Liver (tissue), 9 donors: Measurements from ENCODE around the gene CBX6. TPM values are rescaled to one million over a fixed set of nuclear protein-coding genes. Genes with fewer than 3 reads are reported as not detected.

Experiments used
- DNase-seq: peaks from one replicate; pipeline ENCODE4 v3.0.0-alpha.2; 2017; ENCODE audit warnings: low spot score
- H3K27ac ChIP-seq, 2 donors: one replicate each; pipeline ENCODE4 v1.7.0; 2013; ENCODE audit warnings: inconsistent platforms in 2 of 2, low read length in 2 of 2, control low read depth in 1 of 2, low read depth in 1 of 2, mild to moderate bottlenecking in 1 of 2
- H3K27me3 ChIP-seq, 4 donors: one replicate each; pipeline versions ENCODE4 v1.6.1 to v1.7.0; 2013; ENCODE audit warnings: low read length in 3 of 4, inconsistent platforms in 1 of 4, mild to moderate bottlenecking in 1 of 4, moderate library complexity in 1 of 4; ENCODE audit not compliant: control insufficient read depth in 4 of 4, insufficient read depth in 4 of 4
- H3K36me3 ChIP-seq, 4 donors: one replicate each; pipeline versions ENCODE4 v1.6.1 to v1.7.0; 2013; ENCODE audit warnings: low read length in 3 of 4, mild to moderate bottlenecking in 3 of 4, low read depth in 1 of 4, moderate library complexity in 1 of 4; ENCODE audit not compliant: control insufficient read depth in 4 of 4, insufficient read depth in 3 of 4
- H3K4me1 ChIP-seq, 4 donors: one replicate each; pipeline versions ENCODE4 v1.6.1 to v1.7.0; 2013; ENCODE audit warnings: low read length in 3 of 4, mild to moderate bottlenecking in 3 of 4, moderate library complexity in 1 of 4; ENCODE audit not compliant: control insufficient read depth in 4 of 4, insufficient read depth in 4 of 4
- H3K4me3 ChIP-seq, 3 donors: one replicate each; pipeline versions ENCODE4 v1.6.1 to v1.7.0; 2013; ENCODE audit warnings: low read length in 3 of 3, control low read depth in 1 of 3, low read depth in 1 of 3, mild to moderate bottlenecking in 1 of 3
- H3K9ac ChIP-seq, 2 donors: one replicate each; pipeline ENCODE4 v1.7.0; 2013; ENCODE audit warnings: low read length in 2 of 2, mild to moderate bottlenecking in 2 of 2, moderate library complexity in 2 of 2, control low read depth in 1 of 2, low read depth in 1 of 2
- H3K9me3 ChIP-seq, 4 donors: one replicate each; pipeline versions ENCODE4 v1.6.1 to v1.7.0; 2013; ENCODE audit warnings: low read length in 3 of 4; ENCODE audit not compliant: control insufficient read depth in 4 of 4
- FOXA1 ChIP-seq: IDR thresholded peaks from 2 replicates; pipeline ENCODE4 v1.6.1; 2016; ENCODE audit warnings: antibody characterized with exemption
- GABPA ChIP-seq, 2 donors: IDR thresholded peaks in 1 of 2; conservative IDR thresholded peaks in 1 of 2; 2 replicates each; pipeline ENCODE4 v1.6.1; 2016; ENCODE audit warnings: antibody characterized with exemption in 2 of 2, mild to moderate bottlenecking in 1 of 2, moderate library complexity in 1 of 2
- HNF4G ChIP-seq: IDR thresholded peaks from 2 replicates; pipeline ENCODE4 v1.6.1; 2016; ENCODE audit warnings: antibody characterized with exemption
- JUND ChIP-seq, 2 donors: IDR thresholded peaks; 2 replicates each; pipeline ENCODE4 v1.6.1; 2016; ENCODE audit warnings: antibody characterized with exemption in 2 of 2
- RXRA ChIP-seq, 2 donors: IDR thresholded peaks; 2 replicates each; pipeline ENCODE4 v1.6.1; 2017 to 2018; ENCODE audit warnings: antibody characterized with exemption in 2 of 2, mild to moderate bottlenecking in 1 of 2
- SP1 ChIP-seq: IDR thresholded peaks from 2 replicates; pipeline ENCODE4 v1.6.1; 2018; ENCODE audit warnings: antibody characterized with exemption, mild to moderate bottlenecking
- TAF1 ChIP-seq: conservative IDR thresholded peaks from 2 replicates; pipeline ENCODE4 v1.6.1; 2016; ENCODE audit warnings: antibody characterized with exemption, mild to moderate bottlenecking
- YY1 ChIP-seq: IDR thresholded peaks from 2 replicates; pipeline ENCODE4 v1.6.1; 2016; ENCODE audit warnings: antibody characterized with exemption, mild to moderate bottlenecking
- WGBS: extraction: QIAGEN DNeasy Blood & Tissue Kit; methylation state at CpG from one replicate; pipeline ENCODE4 v1.1.7; 2013; 5-methylcytosine and 5-hydroxymethylcytosine counted together
- polyA plus RNA-seq, 2 donors: library from polyadenylated mRNA; stranded (reverse) in 1 of 2; unstranded in 1 of 2; fragments of 200-250 nt in 1 of 2; fragments of >200 nt in 1 of 2; fragmentation: Nextera tagmentation in 1 of 2; extraction: Ambion mirVana in 1 of 2; gene quantifications; one replicate each; pipeline versions ENCODE4 v1.2.1 to v1.2.3, GENCODE V29; 2013 to 2015
- total RNA-seq, 2 donors: library from RNA; depleted of rRNA; stranded (reverse); fragments of >200 nt; gene quantifications; one replicate each; pipeline ENCODE4 v1.2.3, GENCODE V29; 2014
- TF ChIP-seq, protein P1 (sequence below): IDR thresholded peaks from 2 replicates; pipeline ENCODE4 v1.6.1; 2016; ENCODE audit warnings: antibody characterized with exemption
- TF ChIP-seq, protein P2 (sequence below): IDR thresholded peaks from 2 replicates; pipeline ENCODE4 v1.6.1; 2016; ENCODE audit warnings: antibody characterized with exemption, mild to moderate bottlenecking
- TF ChIP-seq, protein P3 (sequence below): fragments of 150-350 bp; IDR thresholded peaks from 2 replicates; pipeline ENCODE4 v1.5.1; 2017; ENCODE audit warnings: improper control_type of control experiment, low read depth, low read length; ENCODE audit not compliant: missing input control
- TF ChIP-seq, protein P4 (sequence below): IDR thresholded peaks from 2 replicates; pipeline ENCODE4 v1.6.1; 2016; ENCODE audit warnings: antibody characterized with exemption
- donor health status: healthy.
- donor health status: healthy.
- donor health status: healthy.
- donor health status: healthy.
- donor health status: healthy.

The CBX6 gene
- total and polyA plus RNA-seq, 4 donors: 7.3 to 11.0 (median 10.2) TPM

- Histone ChIP-seq H3K36me3 (no peaks in the 10 kb centered on the region), H3K9ac (no peak overlapping the region), H3K27ac (no peak overlapping the region), H3K4me1 (peaks cover 0 to 3% (median 0%) of the 10 kb centered on the region in 4 donors), H3K9me3 (no peaks in the 10 kb centered on the region), H3K27me3 (no peaks in the 10 kb centered on the region), H3K4me3 (no peak overlapping the region)
- DNase-seq: no peak
- WGBS: 54% methylated on average over 13 of the region's 13 CpGs
- TF ChIP-seq HNF4G (no peak), TAF1 (no peak), GABPA (IDR thresholded peaks at IDR 0.05 in 1 of 2, conservative IDR thresholded peaks at IDR 0.05 in 1 of 2) (no peak), YY1 (no peak)
These were observed 10.7 kb downstream of the CBX6 start for GRCh38 chr22:38861170-38861876.

DNA sequence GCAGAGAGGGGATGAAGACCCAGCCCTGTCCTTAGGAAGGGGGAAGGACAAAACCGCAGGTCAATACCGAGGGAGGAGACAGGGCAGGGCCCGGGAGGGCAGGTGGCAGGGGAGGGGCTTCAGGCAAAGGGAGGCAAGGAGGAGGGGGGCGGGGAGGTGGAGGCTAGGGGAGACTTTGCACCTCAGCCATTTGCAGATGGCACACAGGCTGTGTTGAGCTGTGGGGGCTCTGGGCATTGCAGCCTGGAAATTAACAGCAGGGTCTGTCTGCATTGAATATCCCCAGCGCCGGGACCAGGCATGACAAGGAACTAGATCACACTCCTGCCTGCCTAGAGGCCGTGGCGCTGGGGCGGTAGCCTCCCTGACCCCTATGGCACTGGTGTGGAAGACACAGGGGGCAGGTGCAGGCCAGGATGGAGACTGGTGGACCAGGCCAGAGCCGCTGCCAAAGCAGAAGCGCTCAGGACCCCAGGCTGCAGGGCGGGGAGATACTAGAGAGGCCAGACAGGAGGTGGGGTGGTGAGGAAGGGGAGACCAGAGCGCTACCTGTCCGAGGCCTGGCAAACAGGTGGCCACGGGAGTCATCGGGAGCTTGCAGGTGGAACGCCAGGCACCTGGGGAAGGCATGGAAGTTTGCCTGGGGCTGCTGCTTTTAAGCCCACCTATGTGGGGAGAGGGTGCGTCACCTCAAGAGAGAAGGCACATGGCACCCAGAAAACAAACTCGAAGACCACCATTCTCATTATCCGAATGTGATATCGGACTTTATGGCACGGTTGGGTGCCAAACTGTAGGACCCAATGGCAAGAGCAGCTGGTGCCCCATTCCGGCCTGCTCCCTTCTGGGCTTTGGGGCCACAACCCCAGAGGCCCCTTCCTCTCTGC lies 11.5 kb downstream of the CBX6 start:
- WGBS: 66% methylated on average over 23 of the region's 23 CpGs
- peaks cover 0 to under 1% (median 0%) of the 10 kb centered on the region in 4 donors for H3K4me1 ChIP-seq
- no peak for DNase-seq

GRCh38 chr22:38859581-38860282 lies 12.3 kb downstream of the CBX6 start:
- no peak overlapping the region for H3K27ac ChIP-seq
- DNase-seq: no peak
- H3K9me3 ChIP-seq: no peaks in the 10 kb centered on the region
- no peaks in the 10 kb centered on the region for H3K27me3 ChIP-seq
- WGBS: 85% methylated on average over 14 of the region's 14 CpGs
- TF ChIP-seq, protein P1, sequence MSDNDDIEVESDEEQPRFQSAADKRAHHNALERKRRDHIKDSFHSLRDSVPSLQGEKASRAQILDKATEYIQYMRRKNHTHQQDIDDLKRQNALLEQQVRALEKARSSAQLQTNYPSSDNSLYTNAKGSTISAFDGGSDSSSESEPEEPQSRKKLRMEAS: no peak
- TF ChIP-seq, protein P2, sequence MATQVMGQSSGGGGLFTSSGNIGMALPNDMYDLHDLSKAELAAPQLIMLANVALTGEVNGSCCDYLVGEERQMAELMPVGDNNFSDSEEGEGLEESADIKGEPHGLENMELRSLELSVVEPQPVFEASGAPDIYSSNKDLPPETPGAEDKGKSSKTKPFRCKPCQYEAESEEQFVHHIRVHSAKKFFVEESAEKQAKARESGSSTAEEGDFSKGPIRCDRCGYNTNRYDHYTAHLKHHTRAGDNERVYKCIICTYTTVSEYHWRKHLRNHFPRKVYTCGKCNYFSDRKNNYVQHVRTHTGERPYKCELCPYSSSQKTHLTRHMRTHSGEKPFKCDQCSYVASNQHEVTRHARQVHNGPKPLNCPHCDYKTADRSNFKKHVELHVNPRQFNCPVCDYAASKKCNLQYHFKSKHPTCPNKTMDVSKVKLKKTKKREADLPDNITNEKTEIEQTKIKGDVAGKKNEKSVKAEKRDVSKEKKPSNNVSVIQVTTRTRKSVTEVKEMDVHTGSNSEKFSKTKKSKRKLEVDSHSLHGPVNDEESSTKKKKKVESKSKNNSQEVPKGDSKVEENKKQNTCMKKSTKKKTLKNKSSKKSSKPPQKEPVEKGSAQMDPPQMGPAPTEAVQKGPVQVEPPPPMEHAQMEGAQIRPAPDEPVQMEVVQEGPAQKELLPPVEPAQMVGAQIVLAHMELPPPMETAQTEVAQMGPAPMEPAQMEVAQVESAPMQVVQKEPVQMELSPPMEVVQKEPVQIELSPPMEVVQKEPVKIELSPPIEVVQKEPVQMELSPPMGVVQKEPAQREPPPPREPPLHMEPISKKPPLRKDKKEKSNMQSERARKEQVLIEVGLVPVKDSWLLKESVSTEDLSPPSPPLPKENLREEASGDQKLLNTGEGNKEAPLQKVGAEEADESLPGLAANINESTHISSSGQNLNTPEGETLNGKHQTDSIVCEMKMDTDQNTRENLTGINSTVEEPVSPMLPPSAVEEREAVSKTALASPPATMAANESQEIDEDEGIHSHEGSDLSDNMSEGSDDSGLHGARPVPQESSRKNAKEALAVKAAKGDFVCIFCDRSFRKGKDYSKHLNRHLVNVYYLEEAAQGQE: no peak
- TF ChIP-seq RXRA (IDR thresholded peaks at IDR 0.05): no peak
- TF ChIP-seq, protein P3, sequence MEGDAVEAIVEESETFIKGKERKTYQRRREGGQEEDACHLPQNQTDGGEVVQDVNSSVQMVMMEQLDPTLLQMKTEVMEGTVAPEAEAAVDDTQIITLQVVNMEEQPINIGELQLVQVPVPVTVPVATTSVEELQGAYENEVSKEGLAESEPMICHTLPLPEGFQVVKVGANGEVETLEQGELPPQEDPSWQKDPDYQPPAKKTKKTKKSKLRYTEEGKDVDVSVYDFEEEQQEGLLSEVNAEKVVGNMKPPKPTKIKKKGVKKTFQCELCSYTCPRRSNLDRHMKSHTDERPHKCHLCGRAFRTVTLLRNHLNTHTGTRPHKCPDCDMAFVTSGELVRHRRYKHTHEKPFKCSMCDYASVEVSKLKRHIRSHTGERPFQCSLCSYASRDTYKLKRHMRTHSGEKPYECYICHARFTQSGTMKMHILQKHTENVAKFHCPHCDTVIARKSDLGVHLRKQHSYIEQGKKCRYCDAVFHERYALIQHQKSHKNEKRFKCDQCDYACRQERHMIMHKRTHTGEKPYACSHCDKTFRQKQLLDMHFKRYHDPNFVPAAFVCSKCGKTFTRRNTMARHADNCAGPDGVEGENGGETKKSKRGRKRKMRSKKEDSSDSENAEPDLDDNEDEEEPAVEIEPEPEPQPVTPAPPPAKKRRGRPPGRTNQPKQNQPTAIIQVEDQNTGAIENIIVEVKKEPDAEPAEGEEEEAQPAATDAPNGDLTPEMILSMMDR: no peak
- TF ChIP-seq SP1: no peak
- no peaks in the 10 kb centered on the region for H3K36me3 ChIP-seq
- H3K4me3 ChIP-seq: no peak overlapping the region
- H3K9ac ChIP-seq: no peak overlapping the region
- no peaks in the 10 kb centered on the region for H3K4me1 ChIP-seq

More for the DNA sequence above, 11.5 kb downstream of the CBX6 start:
- H3K27me3 ChIP-seq: no peaks in the 10 kb centered on the region
- no peak overlapping the region for H3K27ac ChIP-seq
- no peaks in the 10 kb centered on the region for H3K9me3 ChIP-seq
- no peak overlapping the region for H3K4me3 ChIP-seq
- no peak overlapping the region for H3K9ac ChIP-seq
- H3K36me3 ChIP-seq: no peaks in the 10 kb centered on the region
- TF ChIP-seq, protein P1: no peak
- TF ChIP-seq, protein P4, sequence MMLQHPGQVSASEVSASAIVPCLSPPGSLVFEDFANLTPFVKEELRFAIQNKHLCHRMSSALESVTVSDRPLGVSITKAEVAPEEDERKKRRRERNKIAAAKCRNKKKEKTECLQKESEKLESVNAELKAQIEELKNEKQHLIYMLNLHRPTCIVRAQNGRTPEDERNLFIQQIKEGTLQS: no peak
- TF ChIP-seq TAF1 (no peak), GABPA (IDR thresholded peaks at IDR 0.05 in 1 of 2, conservative IDR thresholded peaks at IDR 0.05 in 1 of 2) (no peak), JUND (IDR thresholded peaks at IDR 0.05) (no peak), FOXA1 (no peak), HNF4G (no peak)
- TF ChIP-seq, protein P3: no peak
